DND-41 (cell line): Measurements from ENCODE around the gene ANGPTL1.

ENCODE experiments used
- CTCF ChIP-seq: IDR thresholded peaks from 2 replicates; pipeline ENCODE4 v1.5.1; 2012; ENCODE audit warnings: borderline replicate concordance, low read length, moderate library complexity, mild to moderate bottlenecking; ENCODE audit not compliant: poor library complexity, severe bottlenecking; ENCODE audit errors: extremely low read depth
- EZH2 ChIP-seq: IDR thresholded peaks from 3 replicates; pipeline ENCODE4 v1.6.1; 2012; ENCODE audit warnings: borderline replicate concordance, low read depth, mild to moderate bottlenecking, moderate library complexity, low read length, inconsistent platforms; ENCODE audit not compliant: severe bottlenecking

- TF ChIP-seq CTCF (no peak), EZH2 (no peak)
These were observed at the start of gene ANGPTL1 for GRCh38 chr1:178870944-178871343.
